Measurements from ENCODE around the gene ST8SIA1.

GRCh38 chr12:22360774-22361173, 26.3 kb upstream of the ST8SIA1 start:
- TF ChIP-seq EZH2phosphoT487 (IDR thresholded peaks at IDR 0.05; ENCODE audit: borderline replicate concordance, low read length) (no peak), CTCF (IDR thresholded peaks at IDR 0.05; ENCODE audit: low read depth, low read length, poor library complexity, severe bottlenecking) (no peak)
